NCI-H1930 (cell line): ENCODE data around the gene FARP1.

ENCODE experiments used
- DNase-seq, 2 experiments: peaks; one replicate each; lab custom pipeline; 2025; lab: John Stamatoyannopoulos, UW

FARP1 gene

GRCh38 chr13:98482476-98483444 is 339.9 kb downstream of the FARP1 start:
- DNase-seq, result no peak

DNA sequence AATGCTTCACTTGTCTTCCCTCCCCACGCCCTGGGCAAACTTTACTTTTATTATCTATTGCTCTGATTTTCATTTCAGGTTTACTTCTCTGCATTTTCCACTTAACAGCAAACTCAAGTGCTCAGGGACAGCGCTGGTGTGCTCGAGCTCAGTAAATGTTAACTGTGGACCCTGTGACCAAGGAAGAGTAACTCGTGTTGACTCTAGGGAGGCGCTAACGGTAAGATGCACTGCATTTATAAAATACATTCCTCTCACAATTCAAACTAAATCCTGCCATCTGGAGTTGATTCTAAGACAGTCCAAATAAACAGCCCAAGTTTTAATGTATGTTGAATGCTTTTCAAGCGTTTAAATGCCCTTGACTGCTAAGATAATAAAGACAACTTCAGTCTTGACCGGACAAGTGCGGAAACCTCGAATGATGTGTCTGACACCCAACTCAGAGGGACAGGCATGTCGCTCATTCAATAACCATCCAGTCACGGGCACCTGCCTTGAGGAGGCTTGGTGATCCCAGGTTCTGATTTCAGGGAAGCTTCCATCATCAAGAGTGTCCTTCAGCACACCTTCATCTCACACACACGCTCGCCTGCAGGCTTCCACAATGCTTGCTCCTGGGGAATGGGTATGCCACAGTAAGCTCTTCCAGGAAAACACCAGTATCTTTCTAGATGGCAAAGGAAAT is 340.9 kb downstream of the FARP1 start:
- no peak for DNase-seq

- no peak for DNase-seq
Measured at GRCh38 chr13:98484289-98485219, 341.7 kb downstream of the FARP1 start.

GRCh38 chr13:98485561-98485960 is 342.7 kb downstream of the FARP1 start:
- DNase-seq, result no peak

DNA sequence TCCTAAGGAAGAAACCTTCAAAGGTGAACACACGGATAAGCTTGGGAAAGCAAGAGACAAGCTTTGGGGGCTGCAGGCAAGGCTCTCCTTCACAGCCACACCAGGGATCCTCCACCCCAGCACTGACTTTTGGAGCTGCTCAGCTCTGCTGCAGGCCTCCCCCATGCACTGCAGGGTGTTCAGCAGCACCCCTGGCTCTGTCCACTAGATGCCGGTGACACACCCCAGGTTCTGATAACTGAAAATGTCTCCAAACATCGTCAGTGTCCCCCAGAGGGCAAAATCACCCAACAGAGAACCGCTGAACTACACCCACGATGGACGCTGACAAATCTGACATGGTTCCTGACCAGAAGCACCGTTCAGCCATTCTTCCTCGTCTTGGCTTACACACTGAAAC is 343.5 kb downstream of the FARP1 start:
- DNase-seq, result no peak

GRCh38 chr13:98487016-98487415 is 344.1 kb downstream of the FARP1 start:
- no peak for DNase-seq

DNA sequence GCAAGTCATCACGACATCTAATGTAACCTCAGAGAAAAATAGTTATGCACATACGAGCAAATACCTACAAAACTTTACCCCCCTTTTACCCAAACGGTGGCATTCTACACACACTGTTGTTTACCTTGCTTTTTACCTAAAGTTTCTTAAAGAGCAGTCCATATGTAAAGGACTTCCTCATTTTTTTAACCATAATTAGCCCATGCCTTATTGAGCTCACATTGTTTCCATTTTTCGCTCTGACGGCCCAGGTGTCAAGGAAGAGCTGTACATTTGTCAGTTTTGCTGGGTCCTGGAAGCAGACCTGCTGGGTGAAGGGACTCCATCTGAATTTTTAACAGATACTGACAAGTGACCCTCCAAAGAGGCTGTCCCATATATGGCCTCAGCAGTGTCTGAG is 344.6 kb downstream of the FARP1 start:
- DNase-seq, result no peak

DNA sequence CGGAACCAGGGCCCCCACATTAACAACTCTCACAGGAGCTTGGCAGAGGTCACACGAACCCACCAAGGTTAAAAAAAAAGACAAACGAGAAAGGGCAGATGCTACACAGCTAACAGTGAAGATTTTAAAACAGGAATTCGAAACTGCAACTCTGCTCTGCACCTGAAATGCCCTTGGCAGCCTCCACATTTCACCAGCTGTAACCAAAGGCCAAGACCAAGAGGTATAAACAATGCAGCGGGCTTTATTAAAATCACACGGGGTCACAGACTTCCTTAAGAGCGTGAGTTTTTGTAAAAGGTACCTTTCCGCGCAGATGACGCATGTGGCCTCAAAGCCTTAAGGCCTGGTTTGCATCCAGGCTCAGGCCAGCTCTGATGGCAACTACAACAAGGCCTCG is 345.8 kb downstream of the FARP1 start:
- DNase-seq, result no peak

DNA sequence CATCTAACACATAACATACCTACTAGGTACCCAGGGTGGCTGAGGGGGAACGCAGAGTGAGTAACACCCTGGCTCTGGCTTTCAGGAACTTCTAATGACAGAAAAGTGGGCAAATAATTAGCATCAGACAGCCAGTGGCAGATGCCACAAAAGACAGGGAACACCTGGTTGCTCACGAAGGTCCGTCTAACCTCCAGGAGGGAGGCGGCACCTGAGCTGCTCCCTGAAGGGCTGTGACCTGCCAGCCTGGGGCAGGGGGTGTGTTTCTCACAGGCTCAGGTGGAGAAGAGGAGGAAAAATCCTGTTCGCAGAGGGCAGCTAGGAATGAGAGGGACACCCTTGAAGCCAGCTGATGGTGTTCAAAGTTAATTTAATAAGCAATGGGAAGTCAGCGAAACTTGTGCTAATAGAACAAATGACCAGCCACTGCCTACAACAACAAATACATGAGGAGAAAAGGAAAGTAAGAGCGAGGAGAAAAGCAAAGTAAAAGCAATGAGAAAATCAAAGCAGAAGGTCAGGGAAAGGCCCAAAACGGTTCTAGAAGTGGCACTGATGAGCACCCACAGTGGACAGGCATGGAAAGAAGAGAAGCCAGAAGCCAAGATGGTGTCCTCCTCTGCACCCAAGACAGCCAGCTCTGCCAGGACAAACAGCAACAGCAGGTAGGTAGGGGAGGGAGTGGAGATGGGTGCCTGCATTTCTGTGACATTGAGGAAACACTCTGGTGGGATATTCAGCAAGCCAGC is 346.7 kb downstream of the FARP1 start:
- no peak for DNase-seq

DNA sequence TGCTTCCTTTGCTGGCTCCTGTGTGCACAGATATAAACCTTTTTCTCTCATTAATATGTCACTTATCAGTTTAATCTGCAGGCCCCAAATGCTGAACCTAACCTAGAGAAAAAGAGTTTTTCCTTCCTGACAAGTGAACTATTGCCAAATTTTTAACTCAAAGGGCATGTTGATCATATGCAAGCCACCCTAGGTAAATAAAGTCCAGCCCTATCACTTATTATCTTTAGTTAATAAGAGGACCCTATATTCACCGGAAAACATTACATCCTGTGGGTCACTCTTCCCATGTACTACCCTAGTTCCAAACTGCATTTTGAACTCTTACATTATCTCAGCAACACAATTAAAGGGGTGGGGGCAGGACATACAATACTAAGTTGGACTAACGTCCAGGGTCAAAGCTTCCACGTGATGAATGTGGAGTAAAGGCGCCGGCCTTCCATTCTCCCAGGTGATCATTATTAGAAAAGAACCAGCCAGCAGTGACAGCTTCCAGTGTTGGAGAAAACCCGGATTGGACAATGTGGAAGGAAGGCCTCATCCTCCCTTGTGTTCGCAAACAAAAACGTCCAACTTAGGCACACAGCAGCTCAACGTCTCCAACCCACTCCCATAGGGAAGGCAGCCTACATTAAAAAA is 347.4 kb downstream of the FARP1 start:
- DNase-seq, result no peak

DNA sequence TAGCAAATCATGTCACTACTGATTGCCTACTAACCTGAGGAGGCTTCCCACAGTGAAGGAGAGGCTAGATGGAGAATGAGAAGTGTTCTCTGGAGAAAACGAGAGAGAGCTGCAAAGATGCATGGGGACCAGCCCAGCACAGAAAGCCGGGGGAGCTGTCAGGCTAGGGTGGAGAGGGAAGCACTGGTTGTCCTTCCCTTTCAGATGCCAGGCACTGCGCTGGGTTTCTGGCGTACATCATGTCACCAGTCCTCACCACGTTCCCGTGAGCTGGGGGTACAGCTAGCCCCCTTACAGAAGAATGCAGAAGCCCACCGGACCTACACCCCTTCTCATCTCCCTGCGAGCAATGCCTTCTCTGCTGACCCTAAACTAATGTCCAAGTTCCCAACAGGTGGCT is 348.0 kb downstream of the FARP1 start:
- no peak for DNase-seq

DNA sequence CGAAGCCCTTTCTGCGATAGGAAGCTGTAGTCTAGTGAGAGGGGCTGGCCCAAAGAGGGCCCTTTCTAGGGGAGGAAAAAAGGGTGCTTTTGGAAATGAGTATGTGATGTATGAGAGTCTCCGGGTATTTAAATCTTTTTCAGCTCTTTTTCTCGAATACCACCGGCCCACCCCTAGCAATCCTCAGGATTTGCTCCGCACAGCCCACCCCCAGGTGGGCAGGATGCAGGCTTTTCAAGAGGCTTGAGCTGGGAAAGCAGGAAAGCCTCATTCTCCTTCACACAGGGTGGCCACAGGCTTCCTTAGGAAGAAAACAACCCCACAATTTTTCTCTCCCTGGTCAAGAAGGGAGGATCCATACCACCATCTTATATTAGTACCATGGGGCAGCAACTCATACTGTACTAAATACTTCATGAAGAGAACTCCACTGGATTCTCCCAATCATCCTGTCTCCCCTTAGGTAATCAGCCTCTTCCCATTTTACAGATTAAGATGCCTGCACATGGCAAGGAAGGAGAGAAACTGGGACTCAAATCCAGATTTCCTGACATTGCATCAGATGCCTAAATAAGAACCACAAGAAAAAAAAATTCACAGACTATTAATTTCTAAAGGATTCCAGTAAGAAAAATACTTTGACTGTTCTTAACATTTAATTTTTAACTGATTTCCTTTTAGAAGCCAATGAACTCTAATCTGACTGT is 349.6 kb downstream of the FARP1 start:
- no peak for DNase-seq

DNA sequence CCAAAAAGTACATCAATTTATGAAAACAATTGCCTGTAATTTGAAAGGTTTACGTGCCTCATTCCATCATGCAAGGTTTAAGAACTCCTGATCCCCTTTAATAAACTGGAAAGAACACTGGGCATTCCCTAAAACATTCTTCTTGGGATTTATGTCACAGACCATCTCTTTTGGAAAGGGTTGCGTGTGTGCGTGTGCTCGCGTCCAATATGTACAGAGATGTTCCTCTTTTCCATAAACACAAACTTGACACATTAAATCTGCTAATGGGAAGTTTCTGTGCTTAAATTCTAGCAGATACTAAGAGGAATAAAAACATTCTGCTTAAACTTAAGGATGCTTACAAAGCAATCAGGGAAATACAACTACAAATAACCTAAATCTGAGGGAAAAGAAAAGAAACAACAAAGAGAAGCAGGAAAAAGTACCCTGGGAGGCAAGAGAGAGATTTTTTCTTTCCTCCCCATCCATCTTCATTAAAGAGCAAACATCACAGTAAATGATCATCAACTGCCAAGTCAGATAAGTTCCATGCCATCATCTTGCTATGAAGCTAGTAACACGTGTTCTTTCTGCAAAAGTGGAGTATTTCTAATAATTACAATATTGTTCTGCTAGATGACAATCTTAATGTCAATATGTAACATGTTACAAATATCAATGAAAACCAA is 350.3 kb downstream of the FARP1 start:
- no peak for DNase-seq

DNA sequence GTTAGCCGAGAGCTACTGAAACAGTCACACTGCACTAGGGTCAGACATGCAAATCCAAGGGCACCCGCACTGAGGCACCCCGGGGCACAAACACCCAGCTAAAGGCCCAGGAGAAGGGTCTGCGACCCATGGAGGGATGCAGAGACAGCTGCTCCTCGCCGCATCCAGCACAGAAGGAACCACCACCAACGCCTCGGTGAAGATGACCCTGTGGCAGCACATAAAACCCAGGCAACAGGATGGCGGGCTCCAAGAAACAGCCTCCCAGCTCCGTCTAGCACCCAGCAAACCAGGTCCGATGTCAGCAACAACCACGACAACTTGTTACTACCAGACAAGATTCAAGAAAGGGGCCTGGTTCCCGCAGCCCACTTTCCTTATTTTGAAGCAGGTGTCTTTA is 351.9 kb downstream of the FARP1 start:
- DNase-seq, result no peak

- no peak for DNase-seq
Measured at GRCh38 chr13:98495627-98496478, 353.0 kb downstream of the FARP1 start.

DNA sequence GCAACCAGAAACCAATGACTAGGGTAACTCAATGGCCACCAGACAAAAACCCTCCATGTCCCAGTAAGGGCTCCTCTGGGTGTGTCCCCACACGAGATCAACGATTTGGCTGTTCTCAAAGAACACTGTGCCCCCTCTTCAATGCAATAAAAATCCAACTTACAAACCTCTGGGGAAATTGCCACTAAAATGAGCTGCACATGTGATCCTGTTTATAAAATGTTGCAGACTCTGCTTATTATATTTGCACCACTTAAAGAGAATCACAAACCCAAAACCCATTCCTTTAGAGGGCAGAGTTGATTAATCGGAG is 353.5 kb downstream of the FARP1 start:
- DNase-seq, result no peak

- no peak for DNase-seq
Measured at GRCh38 chr13:98496966-98497365, 354.1 kb downstream of the FARP1 start.

- DNase-seq, result no peak
Measured at GRCh38 chr13:98500963-98501421, 358.1 kb downstream of the FARP1 start.
